ENCODE results near the gene USP11. TPM values are rescaled to one million over a fixed set of nuclear protein-coding genes. Genes with fewer than 3 reads are reported as not detected.

USP11 gene
- total RNA-seq (2021; fragmentation: NEBNext Ultra II Directional; extraction: Animal tissue kit (Norgen Biotek cat#: 25700)) (84.0 and 84.3 TPM in 2 replicates), polyA plus RNA-seq (2011; rRNA removed) (40.9 and 64.6 TPM in 2 replicates), polyA minus RNA-seq (2011; rRNA and poly(A)+ RNA removed) (133 and 151 TPM in 2 replicates)
- 42.2 TPM for polyA plus RNA-seq (2011; cell fraction: cytosol; rRNA removed)
- 156 TPM for polyA plus RNA-seq (2011; cell fraction: nucleus; rRNA removed)
- 88.4 to 130 TPM (median 113 TPM) in 4 replicates for polyA plus RNA-seq (2012, experiment 1 of 2)
- 93.9 TPM for polyA plus RNA-seq (2012, experiment 2 of 2)
- polyA plus RNA-seq (2013, experiment 1 of 2): 43.1 TPM
- polyA plus RNA-seq (2013, experiment 2 of 2): 38.3 TPM
- 58.6 TPM for polyA minus RNA-seq (2011; cell fraction: cytosol; rRNA and poly(A)+ RNA removed)
- polyA minus RNA-seq (2011; cell fraction: nucleus; rRNA and poly(A)+ RNA removed): 72.3 TPM
- long read RNA-seq, experiment 1, transcript USP11-204 (21 exons, 3,515 nt): major isoform, 20 of 82 reads
- long read RNA-seq, experiment 1, partial matches to known transcripts: 52 of 82 reads
- long read RNA-seq, experiment 1, other reads (novel, unspliced or antisense): 10 of 82 reads
- long read RNA-seq, experiment 2, transcript USP11-204 (21 exons, 3,515 nt): major isoform, 17 of 23 reads
- long read RNA-seq, experiment 2, partial matches to known transcripts: 4 of 23 reads
- long read RNA-seq, experiment 2, other reads (novel, unspliced or antisense): 2 of 23 reads

- Histone ChIP-seq H3K27me3 (replicated peaks in 1 of 4; ENCODE audit: control insufficient read depth in 3 of 4, extremely low read depth in 1 of 4, insufficient read depth in 3 of 4, low read length in 3 of 4) (no peaks in the 10 kb centered on the region), H3K4me3 (ENCODE audit: extremely low read depth in 1 of 4, insufficient read depth in 2 of 4, low read depth in 3 of 4, low read length in 4 of 4) (peak within 1 kb of the TSS; percentile 63 to 88 (median 72)), H3K18ac (ENCODE audit: extremely low read depth, low read length) (no peak within 1 kb of the TSS; the same call in 1 of the 2 replicates), H2BK5ac (ENCODE audit: low read depth, low read length) (peak within 1 kb of the TSS; percentile 87), H4K91ac (replicated peaks; ENCODE audit: insufficient read length, low read length) (peak within 1 kb of the TSS; percentile 73), H3K4me1 (replicated peaks in 1 of 4; ENCODE audit: control insufficient read depth in 3 of 4, insufficient read depth in 4 of 4, low read length in 3 of 4) (peaks cover 0 to 9% (median 5%) of the 10 kb centered on the region in 4 experiments; a peak in 4 of 7 replicates), H2AFZ (ENCODE audit: low read length) (no peak within 1 kb of the TSS), H2BK12ac (ENCODE audit: low read depth, low read length) (peak within 1 kb of the TSS; percentile 17; the same call in 1 of the 2 replicates), H4K20me1 (replicated peaks in 1 of 2; ENCODE audit: control insufficient read depth in 1 of 2, insufficient read depth in 2 of 2, low read length in 2 of 2) (no peaks in the 10 kb centered on the region), H3K4me2 (ENCODE audit: insufficient read depth in 1 of 2, low read depth in 2 of 2, low read length in 2 of 2) (peak within 1 kb of the TSS; percentile 77 to 82), H4K5ac (ENCODE audit: insufficient read length, low read depth, low read length) (peak within 1 kb of the TSS; percentile 95), H4K8ac (ENCODE audit: extremely low read depth, insufficient read depth, low read length) (peak within 1 kb of the TSS; percentile 98), H3K23ac (ENCODE audit: insufficient read length) (no peak within 1 kb of the TSS), H2BK120ac (replicated peaks; ENCODE audit: low read depth, low read length) (no peak within 1 kb of the TSS), H3K9me3 (ENCODE audit: insufficient read depth in 2 of 2, low read depth in 1 of 2, low read length in 1 of 2) (no peaks in the 10 kb centered on the region), H2AK5ac (ENCODE audit: low read depth, low read length) (peak within 1 kb of the TSS; percentile 53; the same call in 1 of the 2 replicates), H3K27ac (ENCODE audit: low read depth, low read length) (peak within 1 kb of the TSS; percentile 95), H3K9ac (replicated peaks in 1 of 4; ENCODE audit: extremely low read depth in 1 of 4, low read depth in 3 of 4, low read length in 3 of 4) (peak within 1 kb of the TSS; percentile 89 to 95 (median 93)), H2BK15ac (ENCODE audit: low read length) (no peak within 1 kb of the TSS), H3K79me1 (ENCODE audit: low read depth, low read length) (no peaks in the 10 kb centered on the region), H2BK20ac (ENCODE audit: low read length) (no peak within 1 kb of the TSS), H3K56ac (replicated peaks; ENCODE audit: insufficient read length, low read depth, low read length) (peak within 1 kb of the TSS; percentile 90), H3K14ac (ENCODE audit: insufficient read length) (no peak within 1 kb of the TSS), H3K4ac (replicated peaks; ENCODE audit: insufficient read length, low read depth, low read length) (peak within 1 kb of the TSS; percentile 44), H3K36me3 (ENCODE audit: control insufficient read depth in 2 of 4, insufficient read depth in 4 of 4, low read length in 3 of 4) (peaks cover 0 to 9% (median 7%) of the 10 kb centered on the region in 4 experiments; a peak in 5 of 8 replicates), H3K79me2 (ENCODE audit: control insufficient read depth in 1 of 2, insufficient read depth in 2 of 2, low read length in 2 of 2) (peaks cover 0 to 42% of the 10 kb centered on the region in 2 experiments; a peak in 3 of 4 replicates), H3K23me2 (ENCODE audit: low read depth, low read length) (no peaks in the 10 kb centered on the region)
- CTCF ChIA-PET (ENCODE audit: partially characterized antibody): interaction anchor here (1.2 kb wide), 1 partner anchor 152 kb away, joined by 3 read pairs; no protein-coding TSS in a partner anchor
- FAIRE-seq (no peak), DNase-seq (ENCODE audit: low read depth in 1 of 2, low spot score in 2 of 2) (peak in 1 of 2 experiments; percentile 55)
- POLR2A ChIA-PET (ENCODE audit: partially characterized antibody): interaction anchor here (0.6 to 3.0 kb wide), 18 partner anchors 8 to 344 kb away, joined by 3 to 16 read pairs (median 4); no protein-coding TSS in a partner anchor
- WGBS, 2 experiments (ENCODE audit: extremely low coverage in 1 of 2, insufficient coverage in 1 of 2, insufficient read length in 1 of 2, insufficient replicate concordance in 2 of 2, low coverage in 1 of 2, low lambda C conversion rate in 2 of 2, missing lambda C conversion rate in 1 of 2): 22% methylated on average over 1 of the region's 46 CpGs; no CpG with 5 or more reads in 1 of the 2 experiments
- TF ChIP-seq KDM5A (IDR thresholded peaks at IDR 0.05; ENCODE audit: low read length): no peak
- TF ChIP-seq E2F6 (IDR thresholded peaks at IDR 0.05): peak; percentile 77
- TF ChIP-seq ASH2L (IDR thresholded peaks at IDR 0.05; ENCODE audit: low read length): peak; percentile 79
- TF ChIP-seq SUZ12 (IDR thresholded peaks at IDR 0.05; ENCODE audit: low read length): no peak
- no peak for TF ChIP-seq RFX5 (IDR thresholded peaks at IDR 0.05; ENCODE audit: borderline replicate concordance, low read depth, low read length)
- no peak for TF ChIP-seq TEAD4 (IDR thresholded peaks at IDR 0.05; ENCODE audit: low read depth, low read length)
- TF ChIP-seq CREB1 (IDR thresholded peaks at IDR 0.05): 0 out of 2 replicates have a peak, but pooled peaks have one; percentile 15
- no peak for TF ChIP-seq RNF2 (IDR thresholded peaks at IDR 0.05; ENCODE audit: borderline replicate concordance, low read depth, low read length, missing control alignments, poor library complexity, severe bottlenecking)
These were observed at the start of gene USP11 for GRCh38 chrX:47232803-47233332. Gene USP11 (plus strand): TSS chrX:47233009. CDS start chrX:47233044, 35 bp downstream.

All from H1 (cell line).